Mammary epithelial cell (primary cell): ENCODE data around the gene KRT37.

ENCODE experiments used
- EZH2 ChIP-seq: IDR thresholded peaks from 2 replicates; pipeline ENCODE4 v1.6.1; 2012; ENCODE audit warnings: low read length, inconsistent platforms, borderline replicate concordance
- TF ChIP-seq, protein P1 (sequence below), 2 donors: IDR thresholded peaks in 1 of 2; conservative IDR thresholded peaks in 1 of 2; 2 replicates each; pipeline ENCODE4 v1.5.1; 2011 to 2012; ENCODE audit warnings: inconsistent platforms in 2 of 2, low read length in 2 of 2, mild to moderate bottlenecking in 2 of 2, control low read depth in 1 of 2, low read depth in 1 of 2; ENCODE audit not compliant: insufficient read depth in 1 of 2; ENCODE audit errors: extremely low read depth in 1 of 2

DNA sequence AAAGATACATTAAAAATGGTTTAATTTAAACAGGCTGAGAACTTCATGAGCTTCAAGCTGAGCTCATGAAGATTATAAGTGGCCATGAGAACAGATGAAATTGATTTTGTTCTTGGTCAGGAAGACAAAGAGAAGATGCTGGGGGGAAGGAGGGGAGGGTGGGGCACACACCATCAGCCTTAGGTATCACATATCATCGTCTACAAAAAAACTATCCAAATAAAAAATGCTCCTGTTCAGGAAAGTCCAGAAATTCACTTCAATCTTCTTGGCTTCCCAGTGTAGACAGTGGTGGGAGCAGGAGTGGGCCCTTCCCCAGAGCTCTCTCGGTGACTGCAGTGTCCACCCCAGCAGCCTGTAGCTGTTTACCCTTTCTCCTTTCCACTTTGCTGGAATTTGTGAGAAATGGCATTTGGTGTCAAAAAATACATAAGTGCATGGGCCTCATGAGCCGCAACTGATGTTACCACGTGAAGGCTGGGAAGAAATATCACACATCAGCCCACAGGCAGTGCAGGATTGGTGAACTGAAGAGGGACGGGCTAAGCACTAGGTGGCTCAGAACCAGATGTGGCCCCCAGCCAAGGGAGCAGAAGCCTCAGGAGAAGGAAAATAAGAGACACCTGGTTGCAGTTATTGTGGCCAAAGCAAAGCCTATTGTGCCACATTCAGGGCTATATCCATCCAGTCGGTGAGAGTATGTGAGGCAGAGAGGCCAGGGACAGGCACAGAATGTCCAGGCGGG is 6.1 kb downstream of the KRT37 start:
- TF ChIP-seq, protein P1, sequence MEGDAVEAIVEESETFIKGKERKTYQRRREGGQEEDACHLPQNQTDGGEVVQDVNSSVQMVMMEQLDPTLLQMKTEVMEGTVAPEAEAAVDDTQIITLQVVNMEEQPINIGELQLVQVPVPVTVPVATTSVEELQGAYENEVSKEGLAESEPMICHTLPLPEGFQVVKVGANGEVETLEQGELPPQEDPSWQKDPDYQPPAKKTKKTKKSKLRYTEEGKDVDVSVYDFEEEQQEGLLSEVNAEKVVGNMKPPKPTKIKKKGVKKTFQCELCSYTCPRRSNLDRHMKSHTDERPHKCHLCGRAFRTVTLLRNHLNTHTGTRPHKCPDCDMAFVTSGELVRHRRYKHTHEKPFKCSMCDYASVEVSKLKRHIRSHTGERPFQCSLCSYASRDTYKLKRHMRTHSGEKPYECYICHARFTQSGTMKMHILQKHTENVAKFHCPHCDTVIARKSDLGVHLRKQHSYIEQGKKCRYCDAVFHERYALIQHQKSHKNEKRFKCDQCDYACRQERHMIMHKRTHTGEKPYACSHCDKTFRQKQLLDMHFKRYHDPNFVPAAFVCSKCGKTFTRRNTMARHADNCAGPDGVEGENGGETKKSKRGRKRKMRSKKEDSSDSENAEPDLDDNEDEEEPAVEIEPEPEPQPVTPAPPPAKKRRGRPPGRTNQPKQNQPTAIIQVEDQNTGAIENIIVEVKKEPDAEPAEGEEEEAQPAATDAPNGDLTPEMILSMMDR (conservative IDR thresholded peaks at IDR 0.05 in 1 of 2, IDR thresholded peaks at IDR 0.05 in 1 of 2; ENCODE audit: extremely low read depth in 1 of 2, insufficient read depth in 1 of 2, low read depth in 1 of 2, low read length in 2 of 2): no peak
- no peak for TF ChIP-seq EZH2
